ENCODE data around the gene WASF2.
"Not testable (repeated sequence)": the region's sequence is repeated elsewhere in the genome, so short reads cannot be mapped to it uniquely, and the experiment has no call there.

The WASF2 gene

GRCh38 chr1:27438621-27439061 lies 51.3 kb downstream of the WASF2 start:
- no peak overlapping the region for H3K4me3 ChIP-seq (ENCODE audit: low read depth, low read length)
- TF ChIP-seq, protein P1, sequence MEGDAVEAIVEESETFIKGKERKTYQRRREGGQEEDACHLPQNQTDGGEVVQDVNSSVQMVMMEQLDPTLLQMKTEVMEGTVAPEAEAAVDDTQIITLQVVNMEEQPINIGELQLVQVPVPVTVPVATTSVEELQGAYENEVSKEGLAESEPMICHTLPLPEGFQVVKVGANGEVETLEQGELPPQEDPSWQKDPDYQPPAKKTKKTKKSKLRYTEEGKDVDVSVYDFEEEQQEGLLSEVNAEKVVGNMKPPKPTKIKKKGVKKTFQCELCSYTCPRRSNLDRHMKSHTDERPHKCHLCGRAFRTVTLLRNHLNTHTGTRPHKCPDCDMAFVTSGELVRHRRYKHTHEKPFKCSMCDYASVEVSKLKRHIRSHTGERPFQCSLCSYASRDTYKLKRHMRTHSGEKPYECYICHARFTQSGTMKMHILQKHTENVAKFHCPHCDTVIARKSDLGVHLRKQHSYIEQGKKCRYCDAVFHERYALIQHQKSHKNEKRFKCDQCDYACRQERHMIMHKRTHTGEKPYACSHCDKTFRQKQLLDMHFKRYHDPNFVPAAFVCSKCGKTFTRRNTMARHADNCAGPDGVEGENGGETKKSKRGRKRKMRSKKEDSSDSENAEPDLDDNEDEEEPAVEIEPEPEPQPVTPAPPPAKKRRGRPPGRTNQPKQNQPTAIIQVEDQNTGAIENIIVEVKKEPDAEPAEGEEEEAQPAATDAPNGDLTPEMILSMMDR (IDR thresholded peaks at IDR 0.05), result no peak
- no peaks in the 10 kb centered on the region for H3K36me3 ChIP-seq (ENCODE audit: control insufficient read depth, insufficient read depth, low read length)
- no peak overlapping the region for H3K4me2 ChIP-seq (ENCODE audit: low read length)
- H3K4me1 ChIP-seq, result peaks cover 9% of the 10 kb centered on the region
- H3K79me2 ChIP-seq, result peaks cover 30% of the 10 kb centered on the region
- H3K27me3 ChIP-seq (ENCODE audit: control insufficient read depth, insufficient read depth, low read length), result no peaks in the 10 kb centered on the region
- H3K9me3 ChIP-seq (ENCODE audit: control insufficient read depth, low read length), result no peaks in the 10 kb centered on the region
- H2AFZ ChIP-seq, result no peak overlapping the region
- no peak overlapping the region for H3K9ac ChIP-seq
- H3K27ac ChIP-seq, result no peak overlapping the region

- H2AFZ ChIP-seq, result no peak overlapping the region
- TF ChIP-seq, protein P1 (IDR thresholded peaks at IDR 0.05), result no peak
- no peaks in the 10 kb centered on the region for H3K36me3 ChIP-seq (ENCODE audit: control insufficient read depth, insufficient read depth, low read length)
- peaks cover 35% of the 10 kb centered on the region for H3K79me2 ChIP-seq
- no peaks in the 10 kb centered on the region for H3K9me3 ChIP-seq (ENCODE audit: control insufficient read depth, low read length)
- no peak overlapping the region for H3K27ac ChIP-seq
- H3K9ac ChIP-seq, result no peak overlapping the region
- no peaks in the 10 kb centered on the region for H3K27me3 ChIP-seq (ENCODE audit: control insufficient read depth, insufficient read depth, low read length)
- H3K4me2 ChIP-seq (ENCODE audit: low read length), result no peak overlapping the region
- no peak overlapping the region for H3K4me3 ChIP-seq (ENCODE audit: low read depth, low read length)
- H3K4me1 ChIP-seq, result peaks cover 9% of the 10 kb centered on the region
Observed at GRCh38 chr1:27436204-27437159, 53.5 kb downstream of the WASF2 start.

GRCh38 chr1:27435566-27436203 lies 54.3 kb downstream of the WASF2 start:
- H3K27me3 ChIP-seq (ENCODE audit: control insufficient read depth, insufficient read depth, low read length), result no peaks in the 10 kb centered on the region
- peaks cover 31% of the 10 kb centered on the region for H3K79me2 ChIP-seq
- H3K9me3 ChIP-seq (ENCODE audit: control insufficient read depth, low read length), result no peaks in the 10 kb centered on the region
- no peak overlapping the region for H3K9ac ChIP-seq
- no peaks in the 10 kb centered on the region for H3K36me3 ChIP-seq (ENCODE audit: control insufficient read depth, insufficient read depth, low read length)
- TF ChIP-seq, protein P1 (IDR thresholded peaks at IDR 0.05), result no peak
- peaks cover 9% of the 10 kb centered on the region for H3K4me1 ChIP-seq
- H3K4me2 ChIP-seq (ENCODE audit: low read length), result no peak overlapping the region
- no peak overlapping the region for H3K4me3 ChIP-seq (ENCODE audit: low read depth, low read length)
- no peak overlapping the region for H3K27ac ChIP-seq
- no peak overlapping the region for H2AFZ ChIP-seq

- Histone ChIP-seq H3K27ac (no peak overlapping the region), H3K79me2 (peaks cover 24% of the 10 kb centered on the region), H3K4me2 (ENCODE audit: low read length) (no peak overlapping the region), H3K4me1 (peaks cover 12% of the 10 kb centered on the region), H2AFZ (no peak overlapping the region), H3K9me3 (ENCODE audit: control insufficient read depth, low read length) (no peaks in the 10 kb centered on the region), H3K36me3 (ENCODE audit: control insufficient read depth, insufficient read depth, low read length) (no peaks in the 10 kb centered on the region), H3K27me3 (ENCODE audit: control insufficient read depth, insufficient read depth, low read length) (no peaks in the 10 kb centered on the region), H3K4me3 (ENCODE audit: low read depth, low read length) (no peak overlapping the region), H3K9ac (no peak overlapping the region)
- TF ChIP-seq, protein P1 (IDR thresholded peaks at IDR 0.05), result no peak
Observed at GRCh38 chr1:27433706-27434105, 56.3 kb downstream of the WASF2 start.

GRCh38 chr1:27432725-27433124 lies 57.2 kb downstream of the WASF2 start:
- H3K4me2 ChIP-seq (ENCODE audit: low read length); H3K9me3 ChIP-seq (ENCODE audit: control insufficient read depth, low read length); H3K27me3 ChIP-seq (ENCODE audit: control insufficient read depth, insufficient read depth, low read length); H3K27ac ChIP-seq; H3K9ac ChIP-seq; H2AFZ ChIP-seq; H3K4me3 ChIP-seq (ENCODE audit: low read depth, low read length); H3K36me3 ChIP-seq (ENCODE audit: control insufficient read depth, insufficient read depth, low read length); H3K4me1 ChIP-seq: not testable (repeated sequence)
- H3K79me2 ChIP-seq, result peaks cover 14% of the 10 kb centered on the region

Data from parathyroid adenoma (tissue), 2 donors.